CD4-positive, CD25-positive, alpha-beta regulatory T cell (primary cell): ENCODE data around the gene CALCA. TPM values are rescaled to one million over a fixed set of nuclear protein-coding genes. Genes with fewer than 3 reads are reported as not detected.

ENCODE experiments used
- ATAC-seq, 2 donors: fragments of 150-1000 bp; cut with Tn5 transposase; one replicate each; pipeline ENCODE4 v1.10.0; 2021; ENCODE audit warnings: low read depth in 2 of 2, moderate number of reproducible peaks in 2 of 2, moderate library complexity in 1 of 2
- DNase-seq, 3 donors: peaks; one replicate each; pipeline versions ENCODE4 v3.0.0 to v3.0.0-alpha.2; 2012 to 2022; ENCODE audit warnings: mixed read lengths in 1 of 3
- H3K27ac ChIP-seq: one replicate; pipeline ENCODE4 v1.7.0; 2013; ENCODE audit warnings: mild to moderate bottlenecking, low read length; ENCODE audit not compliant: insufficient read depth, poor library complexity, severe bottlenecking
- H3K27me3 ChIP-seq: one replicate; pipeline ENCODE4 v1.7.0; 2013; ENCODE audit warnings: low read length; ENCODE audit not compliant: control insufficient read depth, insufficient read depth
- H3K36me3 ChIP-seq: one replicate; pipeline ENCODE4 v1.7.0; 2013; ENCODE audit warnings: mild to moderate bottlenecking, low read length, moderate library complexity; ENCODE audit not compliant: control insufficient read depth, insufficient read depth
- H3K4me1 ChIP-seq: 2 replicates; pipeline ENCODE4 v1.7.0; 2013; ENCODE audit warnings: mild to moderate bottlenecking, low read length; ENCODE audit not compliant: insufficient read depth, control insufficient read depth, poor library complexity, severe bottlenecking
- H3K4me3 ChIP-seq: one replicate; pipeline ENCODE4 v1.7.0; 2013; ENCODE audit warnings: low read depth, mild to moderate bottlenecking, low read length, moderate library complexity
- H3K9me3 ChIP-seq, 2 experiments: 1 replicate in 1 of 2; 2 replicates in 1 of 2; pipeline ENCODE4 v1.7.0; 2013; ENCODE audit warnings: low read length in 2 of 2, mild to moderate bottlenecking in 1 of 2, moderate library complexity in 1 of 2; ENCODE audit not compliant: control insufficient read depth in 2 of 2
- H3K27ac Mint-ChIP-seq, 3 donors: one replicate each; pipeline ENCODE4 v1.8.0; 2020 to 2022; ENCODE audit warnings: mild to moderate bottlenecking in 3 of 3, mixed read lengths in 3 of 3, moderate library complexity in 2 of 3
- H3K27me3 Mint-ChIP-seq: one replicate; pipeline ENCODE4 v1.8.0; 2022; ENCODE audit warnings: mild to moderate bottlenecking, mixed read lengths
- H3K36me3 Mint-ChIP-seq: one replicate; pipeline ENCODE4 v1.8.0; 2020; ENCODE audit warnings: mixed read lengths
- H3K4me1 Mint-ChIP-seq, 4 donors: one replicate each; pipeline ENCODE4 v1.8.0; 2020 to 2022; ENCODE audit warnings: mixed read lengths in 4 of 4, mild to moderate bottlenecking in 1 of 4
- H3K4me3 Mint-ChIP-seq, 4 donors: one replicate each; pipeline ENCODE4 v1.8.0; 2020 to 2022; ENCODE audit warnings: mild to moderate bottlenecking in 4 of 4, mixed read lengths in 4 of 4, moderate library complexity in 3 of 4
- H3K9me3 Mint-ChIP-seq, 7 donors: one replicate each; pipeline ENCODE4 v1.8.0; 2020 to 2022; ENCODE audit warnings: mixed read lengths in 7 of 7, mild to moderate bottlenecking in 3 of 7, moderate library complexity in 2 of 7
- polyA plus RNA-seq, 4 donors: library from polyadenylated mRNA; unstranded; fragments of 300-500 nt; fragmentation: Illumina TruSeq; gene quantifications; one replicate each; pipeline ENCODE4 v1.2.3, GENCODE V29; 2021
- total RNA-seq: library from RNA; stranded (reverse); gene quantifications from one replicate; pipeline ENCODE4 v1.2.3, GENCODE V29; 2022

Gene CALCA
- total and polyA plus RNA-seq, 5 donors from 2014 or later, result not detected

- no peaks in the 10 kb centered on the region for H3K36me3 Mint-ChIP-seq
- peaks cover 24% of the 10 kb centered on the region for H3K4me1 ChIP-seq
- ATAC-seq (peak; percentile 15 to 22), DNase-seq (peak in 2 of 3 donors; percentile 5 to 44)
- H3K27me3 ChIP-seq, result peaks cover 30% of the 10 kb centered on the region
- no peak overlapping the region for H3K4me3 ChIP-seq
- peaks cover 5 to 33% (median 16%) of the 10 kb centered on the region in 4 donors for H3K4me1 Mint-ChIP-seq
- H3K4me3 Mint-ChIP-seq, result no peak overlapping the region
- no peaks in the 10 kb centered on the region for H3K36me3 ChIP-seq
- peak overlapping the region in 1 of 3 donors; percentile 41 for H3K27ac Mint-ChIP-seq
- peaks cover 0 to 3% (median 0%) of the 10 kb centered on the region in 7 donors for H3K9me3 Mint-ChIP-seq
- no peak overlapping the region for H3K27ac ChIP-seq
- no peaks in the 10 kb centered on the region for H3K9me3 ChIP-seq
- H3K27me3 Mint-ChIP-seq, result peaks cover 82% of the 10 kb centered on the region
These were observed 2.2 kb downstream of the CALCA start for GRCh38 chr11:14969901-14970323.

GRCh38 chr11:14967581-14968243, 4.4 kb downstream of the CALCA start:
- DNase-seq, result no peak

GRCh38 chr11:14956111-14956510, 16.0 kb downstream of the CALCA start:
- Mint-ChIP-seq H3K4me1 (no peaks in the 10 kb centered on the region), H3K4me3 (no peak overlapping the region), H3K27me3 (peaks cover 8% of the 10 kb centered on the region), H3K36me3 (peaks cover 4% of the 10 kb centered on the region), H3K9me3 (peaks cover 0 to 6% (median 1%) of the 10 kb centered on the region in 7 donors), H3K27ac (no peak overlapping the region)
- Histone ChIP-seq H3K36me3 (no peaks in the 10 kb centered on the region), H3K27me3 (peaks cover 3% of the 10 kb centered on the region), H3K27ac (no peak overlapping the region), H3K9me3 (no peaks in the 10 kb centered on the region), H3K4me3 (no peak overlapping the region), H3K4me1 (no peaks in the 10 kb centered on the region)
- no peak for DNase-seq
- ATAC-seq, result no peak

More at GRCh38 chr11:14967581-14968243, 4.4 kb downstream of the CALCA start:
- H3K9me3 Mint-ChIP-seq, result peaks cover 0 to 2% (median 0%) of the 10 kb centered on the region in 7 donors
- H3K9me3 ChIP-seq, result no peaks in the 10 kb centered on the region
- no peak for ATAC-seq
- peaks cover 5% of the 10 kb centered on the region for H3K4me1 ChIP-seq
- peaks cover 60% of the 10 kb centered on the region for H3K27me3 Mint-ChIP-seq
- H3K4me3 Mint-ChIP-seq, result no peak overlapping the region
- H3K27me3 ChIP-seq, result peaks cover 16% of the 10 kb centered on the region
- H3K27ac ChIP-seq, result no peak overlapping the region
- no peaks in the 10 kb centered on the region for H3K36me3 ChIP-seq
- no peak overlapping the region for H3K4me3 ChIP-seq
- no peaks in the 10 kb centered on the region for H3K36me3 Mint-ChIP-seq
- peaks cover 0 to 11% (median 0%) of the 10 kb centered on the region in 4 donors for H3K4me1 Mint-ChIP-seq
- H3K27ac Mint-ChIP-seq, result no peak overlapping the region

- H3K27me3 Mint-ChIP-seq, result peaks cover 8% of the 10 kb centered on the region
- Histone ChIP-seq H3K4me1 (no peaks in the 10 kb centered on the region), H3K9me3 (no peaks in the 10 kb centered on the region), H3K4me3 (no peak overlapping the region), H3K27me3 (peaks cover 3% of the 10 kb centered on the region), H3K36me3 (no peaks in the 10 kb centered on the region), H3K27ac (no peak overlapping the region)
- H3K36me3 Mint-ChIP-seq, result peaks cover 4% of the 10 kb centered on the region
- ATAC-seq (no peak), DNase-seq (no peak)
- H3K27ac Mint-ChIP-seq, result no peak overlapping the region
- no peaks in the 10 kb centered on the region for H3K4me1 Mint-ChIP-seq
- no peak overlapping the region for H3K4me3 Mint-ChIP-seq
- peaks cover 0 to 3% (median 0%) of the 10 kb centered on the region in 7 donors for H3K9me3 Mint-ChIP-seq
These were observed 17.6 kb downstream of the CALCA start for GRCh38 chr11:14954581-14954980.

GRCh38 chr11:14953904-14954303, 18.2 kb downstream of the CALCA start:
- H3K9me3 Mint-ChIP-seq, result peaks cover 0 to 3% (median 0%) of the 10 kb centered on the region in 7 donors
- no peak overlapping the region for H3K27ac Mint-ChIP-seq
- no peak overlapping the region for H3K4me3 Mint-ChIP-seq
- no peaks in the 10 kb centered on the region for H3K4me1 ChIP-seq
- no peaks in the 10 kb centered on the region for H3K4me1 Mint-ChIP-seq
- ATAC-seq, result no peak
- peaks cover 4% of the 10 kb centered on the region for H3K36me3 Mint-ChIP-seq
- DNase-seq, result no peak
- H3K4me3 ChIP-seq, result no peak overlapping the region
- no peaks in the 10 kb centered on the region for H3K36me3 ChIP-seq
- H3K9me3 ChIP-seq, result no peaks in the 10 kb centered on the region
- no peak overlapping the region for H3K27ac ChIP-seq
- peaks cover 8% of the 10 kb centered on the region for H3K27me3 Mint-ChIP-seq
- peaks cover 3% of the 10 kb centered on the region for H3K27me3 ChIP-seq

- no peaks in the 10 kb centered on the region for H3K36me3 ChIP-seq
- Mint-ChIP-seq H3K4me3 (no peak overlapping the region), H3K4me1 (no peaks in the 10 kb centered on the region), H3K9me3 (peaks cover 0 to 3% (median 0%) of the 10 kb centered on the region in 7 donors), H3K36me3 (peaks cover 3% of the 10 kb centered on the region), H3K27me3 (peaks cover 14% of the 10 kb centered on the region), H3K27ac (no peak overlapping the region)
- DNase-seq (no peak), ATAC-seq (no peak)
- no peaks in the 10 kb centered on the region for H3K27me3 ChIP-seq
- H3K9me3 ChIP-seq, result no peaks in the 10 kb centered on the region
- H3K4me1 ChIP-seq, result no peaks in the 10 kb centered on the region
- H3K27ac ChIP-seq, result no peak overlapping the region
- no peak overlapping the region for H3K4me3 ChIP-seq
These were observed 22.6 kb downstream of the CALCA start for GRCh38 chr11:14949437-14950147.

GRCh38 chr11:14942745-14943144, 29.4 kb downstream of the CALCA start:
- H3K36me3 Mint-ChIP-seq, result peaks cover 16% of the 10 kb centered on the region
- no peaks in the 10 kb centered on the region for H3K4me1 ChIP-seq
- no peak overlapping the region for H3K27ac Mint-ChIP-seq
- no peak overlapping the region for H3K4me3 ChIP-seq
- H3K36me3 ChIP-seq, result no peaks in the 10 kb centered on the region
- peaks cover 0 to 3% (median 0%) of the 10 kb centered on the region in 7 donors for H3K9me3 Mint-ChIP-seq
- no peak for ATAC-seq
- peaks cover 0 to 2% (median 0%) of the 10 kb centered on the region in 4 donors for H3K4me1 Mint-ChIP-seq
- H3K27me3 Mint-ChIP-seq, result peaks cover 3% of the 10 kb centered on the region
- H3K9me3 ChIP-seq, result no peaks in the 10 kb centered on the region
- DNase-seq, result no peak
- H3K4me3 Mint-ChIP-seq, result no peak overlapping the region
- H3K27ac ChIP-seq, result no peak overlapping the region
- no peaks in the 10 kb centered on the region for H3K27me3 ChIP-seq
